Choroid plexus epithelial cell (primary cell): ENCODE data around the gene RNF187.

Experiments used
- DNase-seq: peaks from one replicate; pipeline ENCODE4 v3.0.0-alpha.2; 2010; ENCODE audit warnings: low read depth
- H3K4me3 ChIP-seq: 2 replicates; pipeline ENCODE4 v1.5.1; 2011; ENCODE audit warnings: low read depth, mild to moderate bottlenecking, control low read depth, low read length, moderate library complexity
- CTCF ChIP-seq: conservative IDR thresholded peaks from 2 replicates; pipeline ENCODE4 v1.5.1; 2011; ENCODE audit warnings: low read depth, mild to moderate bottlenecking, control low read depth, inconsistent platforms, low read length, moderate library complexity

RNF187 gene

GRCh38 chr1:228494044-228494353 lies 6.8 kb downstream of the RNF187 start:
- no peak for TF ChIP-seq CTCF
- H3K4me3 ChIP-seq, result no peak overlapping the region
- no peak for DNase-seq

- H3K4me3 ChIP-seq, result no peak overlapping the region
- DNase-seq, result no peak
- no peak for TF ChIP-seq CTCF
These were observed 7.2 kb downstream of the RNF187 start for GRCh38 chr1:228494391-228494790.

- TF ChIP-seq CTCF, result no peak
- no peak for DNase-seq
- no peak overlapping the region for H3K4me3 ChIP-seq
These were observed 8.0 kb downstream of the RNF187 start for GRCh38 chr1:228494970-228495853.

- no peak for TF ChIP-seq CTCF
- DNase-seq, result no peak
- H3K4me3 ChIP-seq, result no peak overlapping the region
These were observed 8.9 kb downstream of the RNF187 start for GRCh38 chr1:228496084-228496483.

GRCh38 chr1:228496494-228496893 lies 9.3 kb downstream of the RNF187 start:
- no peak overlapping the region for H3K4me3 ChIP-seq
- no peak for TF ChIP-seq CTCF
- no peak for DNase-seq

GRCh38 chr1:228497206-228497605 lies 10.0 kb downstream of the RNF187 start:
- TF ChIP-seq CTCF, result no peak
- no peak for DNase-seq

GRCh38 chr1:228497817-228498216 lies 10.6 kb downstream of the RNF187 start:
- H3K4me3 ChIP-seq, result no peak overlapping the region
- no peak for DNase-seq
- no peak for TF ChIP-seq CTCF

More at GRCh38 chr1:228497206-228497605, 10.0 kb downstream of the RNF187 start:
- H3K4me3 ChIP-seq, result no peak overlapping the region
